Progenitor cell of endocrine pancreas (in vitro differentiated cells): Measurements from ENCODE around the gene BMP6. TPM values are rescaled to one million over a fixed set of nuclear protein-coding genes. Genes with fewer than 3 reads are reported as not detected.

Experiments
- DNase-seq: peaks from one replicate; pipeline ENCODE4 v3.0.0; 2021; ENCODE audit warnings: low spot score; ENCODE audit not compliant: unreplicated experiment
- H3K27ac Mint-ChIP-seq: 2 replicates; pipeline ENCODE4 v1.8.0; 2021; ENCODE audit warnings: mild to moderate bottlenecking, moderate library complexity, mixed read lengths
- H3K27me3 Mint-ChIP-seq: 2 replicates; pipeline ENCODE4 v1.8.0; 2021; ENCODE audit warnings: mixed read lengths
- H3K36me3 Mint-ChIP-seq: 2 replicates; pipeline ENCODE4 v1.8.0; 2022; ENCODE audit warnings: mixed read lengths; ENCODE audit not compliant: insufficient read depth
- H3K4me1 Mint-ChIP-seq: 2 replicates; pipeline ENCODE4 v1.8.0; 2021; ENCODE audit warnings: low read depth, mixed read lengths
- H3K4me3 Mint-ChIP-seq: 2 replicates; pipeline ENCODE4 v1.8.0; 2021; ENCODE audit warnings: low read depth, mild to moderate bottlenecking, moderate library complexity, mixed read lengths
- H3K9me3 Mint-ChIP-seq: 2 replicates; pipeline ENCODE4 v1.8.0; 2021; ENCODE audit warnings: low read depth, mixed read lengths
- CTCF ChIP-seq: fragments of 200-600 bp; sonication (generic); IDR thresholded peaks from one replicate; pipeline ENCODE4 v1.5.0; 2021; ENCODE audit warnings: antibody characterized with exemption, mild to moderate bottlenecking; ENCODE audit not compliant: unreplicated experiment
- total RNA-seq: library from RNA; stranded (reverse); gene quantifications from 2 replicates; pipeline ENCODE4 v1.2.1, GENCODE V29; 2021

BMP6 gene
- total RNA-seq, 1 donor from 2014 or later: 3.4 TPM

- H3K27ac Mint-ChIP-seq: no peak overlapping the region
- no peak overlapping the region for H3K4me3 Mint-ChIP-seq
- H3K36me3 Mint-ChIP-seq: no peaks in the 10 kb centered on the region
- no peaks in the 10 kb centered on the region for H3K4me1 Mint-ChIP-seq
- peaks cover 23% of the 10 kb centered on the region for H3K27me3 Mint-ChIP-seq
- H3K9me3 Mint-ChIP-seq: peaks cover 8% of the 10 kb centered on the region
- no peak for TF ChIP-seq CTCF
- DNase-seq: no peak
Observed at GRCh38 chr6:7921046-7921445, 195.1 kb downstream of the BMP6 start.

GRCh38 chr6:7921632-7922092 is 195.8 kb downstream of the BMP6 start:
- peaks cover 27% of the 10 kb centered on the region for H3K27me3 Mint-ChIP-seq
- peaks cover 8% of the 10 kb centered on the region for H3K9me3 Mint-ChIP-seq
- DNase-seq: no peak
- TF ChIP-seq CTCF: no peak
- H3K4me3 Mint-ChIP-seq: no peak overlapping the region
- no peaks in the 10 kb centered on the region for H3K36me3 Mint-ChIP-seq
- H3K27ac Mint-ChIP-seq: no peak overlapping the region
- no peaks in the 10 kb centered on the region for H3K4me1 Mint-ChIP-seq

- no peak for TF ChIP-seq CTCF
- no peak overlapping the region for H3K27ac Mint-ChIP-seq
- no peaks in the 10 kb centered on the region for H3K4me1 Mint-ChIP-seq
- no peak for DNase-seq
- no peak overlapping the region for H3K4me3 Mint-ChIP-seq
- H3K27me3 Mint-ChIP-seq: peaks cover 23% of the 10 kb centered on the region
- H3K9me3 Mint-ChIP-seq: peaks cover 12% of the 10 kb centered on the region
- H3K36me3 Mint-ChIP-seq: no peaks in the 10 kb centered on the region
Observed at GRCh38 chr6:7922596-7922995, 196.7 kb downstream of the BMP6 start.

- no peaks in the 10 kb centered on the region for H3K4me1 Mint-ChIP-seq
- H3K27ac Mint-ChIP-seq: no peak overlapping the region
- H3K4me3 Mint-ChIP-seq: no peak overlapping the region
- peaks cover 23% of the 10 kb centered on the region for H3K27me3 Mint-ChIP-seq
- DNase-seq: no peak
- H3K9me3 Mint-ChIP-seq: peaks cover 13% of the 10 kb centered on the region
- H3K36me3 Mint-ChIP-seq: no peaks in the 10 kb centered on the region
- TF ChIP-seq CTCF: no peak
Observed at GRCh38 chr6:7924867-7925266, 199.0 kb downstream of the BMP6 start.

Other genes starting within 250 kb of the BMP6 start
- gene DSP, start 184.4 kb upstream of the BMP6 start, total RNA-seq: 365 and 366 TPM in 2 replicates
- gene SNRNP48, start 135.9 kb upstream of the BMP6 start, total RNA-seq: 19.2 and 20.1 TPM in 2 replicates
- 71.6 and 86.6 TPM in 2 replicates for gene TXNDC5, start 184.7 kb downstream of the BMP6 start, total RNA-seq